GM18526 (cell line): ENCODE measurements around the gene MINK1.

ENCODE experiments used
- POLR2A ChIP-seq: IDR thresholded peaks from 3 replicates; pipeline ENCODE4 v1.6.1; 2011; ENCODE audit not compliant: insufficient read length; ENCODE audit errors: extremely low read depth

The MINK1 gene

DNA sequence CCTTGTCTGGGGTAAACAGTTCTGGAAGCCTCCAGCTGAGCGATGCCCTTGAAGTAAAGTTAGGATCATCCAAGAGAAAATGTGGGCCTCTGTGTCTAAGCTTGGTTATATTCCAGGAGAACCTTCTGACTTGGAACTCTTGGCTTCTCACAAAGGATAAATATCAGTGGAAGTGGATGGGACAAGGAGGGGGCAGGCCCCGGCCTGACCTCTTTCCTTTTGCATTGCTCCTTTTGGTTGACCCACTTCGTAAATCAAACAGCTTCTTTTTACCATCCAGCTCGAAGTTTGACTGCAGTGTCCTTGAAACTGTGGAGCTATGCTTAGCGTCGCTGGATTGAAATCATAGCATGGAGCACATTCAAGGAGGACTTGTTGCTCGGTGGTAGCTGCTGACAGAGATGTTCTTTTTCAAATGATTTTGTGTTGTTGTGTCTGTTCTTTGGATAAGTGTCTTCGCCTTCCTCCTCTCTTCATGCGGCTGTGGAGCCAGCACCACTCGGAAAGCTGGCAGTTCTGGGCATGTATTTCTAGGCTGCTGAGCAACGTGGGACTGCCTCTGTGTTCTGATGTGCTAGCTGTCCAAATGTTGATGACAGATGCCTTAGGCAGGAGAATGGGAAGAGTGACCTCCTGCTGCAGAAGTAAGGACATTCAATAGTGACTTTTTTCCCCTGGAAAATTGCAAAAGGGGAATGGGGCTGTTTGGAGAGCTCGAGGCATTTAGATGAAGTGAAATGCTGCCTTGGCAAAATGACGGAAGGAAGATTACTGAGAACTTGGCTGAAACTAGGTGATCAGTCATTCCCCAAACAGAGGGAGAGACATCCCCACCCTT lies 4.5 kb downstream of the MINK1 start:
- TF ChIP-seq POLR2A = no peak

DNA sequence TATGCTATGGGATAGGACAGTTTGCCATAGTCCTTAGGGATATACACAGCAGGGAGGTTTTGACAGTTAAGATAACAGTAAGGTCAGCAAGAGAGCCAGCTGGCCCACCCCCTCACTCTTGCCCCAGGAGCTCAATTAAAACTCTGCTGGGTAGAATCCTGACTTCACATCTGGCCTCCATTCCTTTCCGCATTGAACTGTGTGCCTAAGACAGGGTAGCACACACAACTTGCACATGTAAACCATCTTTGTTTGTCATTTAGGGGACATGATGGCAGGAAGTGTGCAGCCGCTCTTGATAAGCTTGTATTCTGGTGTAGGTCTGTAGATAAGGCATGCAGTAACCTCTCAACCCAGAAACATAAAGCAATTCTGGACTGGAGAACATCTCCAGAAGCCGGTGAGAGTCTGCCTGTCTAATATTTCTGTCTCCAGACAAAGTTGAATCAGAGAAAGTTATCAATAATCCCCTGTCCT lies 5.2 kb downstream of the MINK1 start:
- TF ChIP-seq POLR2A = no peak

DNA sequence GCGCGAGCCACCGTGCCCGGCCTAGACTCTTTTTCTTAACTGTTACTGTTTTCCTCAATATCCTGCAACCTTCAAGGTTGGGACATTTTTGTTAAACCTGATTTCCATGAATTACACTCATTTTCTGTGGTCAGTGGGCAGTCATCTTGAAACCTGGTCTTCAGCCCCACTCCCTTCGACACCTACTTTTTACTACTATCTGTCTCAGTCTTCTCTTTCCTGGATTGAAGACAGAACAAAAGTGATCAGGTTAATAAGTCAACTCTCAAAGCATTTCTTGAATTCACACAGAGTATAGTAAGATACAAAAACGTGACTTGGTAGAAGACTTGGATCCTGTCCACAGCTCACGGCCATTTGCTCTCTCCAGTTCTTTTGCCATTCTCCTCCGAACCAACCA lies 6.1 kb downstream of the MINK1 start:
- no peak for TF ChIP-seq POLR2A

DNA sequence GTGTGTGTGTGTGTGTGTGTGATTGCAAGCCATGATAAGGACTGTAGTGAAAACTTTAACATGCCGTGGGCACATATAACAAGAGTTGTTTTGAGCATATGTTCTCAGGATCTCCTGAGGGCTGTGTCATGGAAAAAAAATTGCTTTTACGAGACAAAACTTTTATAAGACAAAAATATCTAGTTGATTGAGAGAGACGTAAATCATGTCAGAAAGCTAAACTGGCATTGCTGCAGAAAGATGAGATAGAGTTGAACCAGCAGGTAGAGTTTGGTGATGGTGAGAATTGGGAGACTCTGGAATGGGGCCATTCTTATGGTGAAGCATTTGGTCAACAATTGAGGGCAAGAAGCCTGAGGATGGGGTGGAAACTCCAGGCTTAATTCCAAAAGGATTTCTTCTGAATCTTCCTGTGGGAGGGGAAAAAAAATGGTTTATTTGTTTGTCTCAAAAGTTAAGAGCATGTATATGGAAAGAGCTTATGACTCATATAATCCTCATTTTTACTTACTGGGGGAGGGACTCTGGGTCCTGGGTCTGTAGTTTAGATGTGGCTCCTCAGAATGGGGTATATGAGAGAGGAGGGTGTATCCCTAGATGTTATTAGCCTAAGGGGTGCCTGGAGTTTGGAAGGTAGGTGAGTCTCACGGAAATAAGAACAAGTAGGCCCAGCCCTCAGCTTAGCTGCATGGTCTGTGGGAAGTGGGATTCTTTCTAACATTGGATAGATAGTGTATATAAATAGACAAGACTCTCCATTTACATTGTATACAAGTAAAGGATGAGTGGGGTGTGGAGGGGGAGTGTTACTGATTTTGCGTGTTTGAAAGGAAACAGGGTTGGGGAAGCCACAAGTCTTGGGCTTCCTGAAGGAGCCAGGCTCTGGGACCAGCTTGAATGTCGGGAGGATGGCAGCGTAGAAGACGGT lies 7.1 kb downstream of the MINK1 start:
- no peak for TF ChIP-seq POLR2A

DNA sequence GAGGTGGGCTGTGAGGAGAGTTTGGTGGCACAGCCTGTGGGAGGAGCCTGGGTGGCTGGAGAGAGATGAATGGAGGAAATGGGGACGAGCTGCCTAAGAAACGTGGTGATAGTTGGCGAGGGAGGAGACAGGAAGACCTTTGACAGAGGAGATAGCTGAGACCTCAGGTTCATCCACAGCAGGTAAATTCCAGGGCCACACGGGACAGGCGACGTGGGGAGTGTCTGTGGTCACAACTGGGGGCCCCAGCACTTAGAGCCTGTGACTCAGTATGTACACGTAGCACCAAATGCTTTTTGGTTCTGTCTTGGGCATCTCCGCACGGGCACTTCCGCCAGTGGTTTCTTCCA lies 7.7 kb downstream of the MINK1 start:
- no peak for TF ChIP-seq POLR2A

DNA sequence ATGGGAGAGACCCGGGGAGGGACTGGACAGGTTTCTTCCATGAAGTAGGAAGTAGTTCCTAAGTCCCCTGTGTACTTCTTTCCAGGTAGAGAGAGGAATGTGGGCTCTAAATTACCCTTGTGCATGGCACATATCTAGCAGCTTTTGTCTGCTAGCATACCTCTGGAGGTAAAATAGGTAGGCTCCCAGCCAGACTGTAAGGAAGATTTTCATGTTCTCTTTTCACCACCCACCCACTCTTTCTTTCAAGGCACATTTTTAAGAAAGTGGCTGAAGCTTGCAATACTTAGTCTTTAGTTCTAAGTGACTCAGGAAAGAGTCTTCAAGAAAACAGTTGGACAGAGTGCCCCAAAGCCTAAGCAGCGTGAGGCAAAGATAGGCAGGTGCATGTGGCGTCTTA lies 9.2 kb downstream of the MINK1 start:
- TF ChIP-seq POLR2A = no peak

DNA sequence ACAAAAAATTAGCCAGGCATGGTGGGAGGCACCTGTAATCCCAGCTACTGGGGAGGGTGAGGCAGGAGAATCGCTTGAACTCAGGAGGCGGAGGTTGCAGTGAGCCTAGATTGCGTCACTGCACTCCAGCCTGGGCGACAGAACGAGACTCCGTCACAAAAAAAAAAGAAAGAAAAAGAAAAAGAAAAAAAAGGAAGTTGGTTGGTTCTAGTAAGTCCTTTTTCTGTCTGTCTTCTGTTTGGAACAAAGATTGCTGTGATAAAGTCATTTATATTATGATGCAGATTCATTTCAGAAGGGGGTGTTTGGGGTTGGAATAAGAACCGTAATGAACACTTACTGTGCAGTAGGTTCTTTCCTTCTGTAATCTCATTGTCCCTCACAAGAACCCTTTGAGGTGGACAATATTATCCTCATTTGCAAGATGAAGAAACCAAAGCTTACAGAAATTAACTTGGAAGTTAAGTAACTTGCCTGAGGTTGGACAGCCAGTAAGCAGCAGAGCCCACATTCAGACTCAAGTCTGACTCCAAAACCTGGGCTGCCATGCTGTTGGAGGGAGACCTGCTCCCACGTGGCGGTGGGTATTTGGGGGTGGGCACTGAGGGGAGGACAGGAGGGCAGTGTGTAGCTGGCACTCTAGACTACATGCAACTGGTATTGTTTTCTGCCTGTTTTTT lies 10.3 kb downstream of the MINK1 start:
- TF ChIP-seq POLR2A = no peak

DNA sequence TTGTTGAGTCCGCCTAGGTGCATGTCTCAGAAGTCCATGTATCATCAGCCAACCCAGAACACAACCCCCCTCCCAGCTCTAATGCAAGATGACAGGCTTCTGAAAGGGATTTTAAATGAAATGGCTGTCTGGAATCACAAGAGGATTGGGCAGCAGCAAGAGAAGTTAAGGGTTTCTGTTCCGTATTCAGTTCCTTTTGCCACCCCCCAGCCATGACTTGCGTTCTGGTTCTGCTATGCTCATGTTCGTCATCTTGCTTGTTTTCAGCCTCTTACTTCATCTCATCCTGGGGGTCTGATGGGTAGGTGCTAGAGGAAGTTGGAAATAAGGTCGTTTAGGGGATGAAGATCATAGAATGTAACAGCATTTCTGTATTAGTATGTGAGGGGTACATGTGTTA lies 12.0 kb downstream of the MINK1 start:
- TF ChIP-seq POLR2A = no peak

DNA sequence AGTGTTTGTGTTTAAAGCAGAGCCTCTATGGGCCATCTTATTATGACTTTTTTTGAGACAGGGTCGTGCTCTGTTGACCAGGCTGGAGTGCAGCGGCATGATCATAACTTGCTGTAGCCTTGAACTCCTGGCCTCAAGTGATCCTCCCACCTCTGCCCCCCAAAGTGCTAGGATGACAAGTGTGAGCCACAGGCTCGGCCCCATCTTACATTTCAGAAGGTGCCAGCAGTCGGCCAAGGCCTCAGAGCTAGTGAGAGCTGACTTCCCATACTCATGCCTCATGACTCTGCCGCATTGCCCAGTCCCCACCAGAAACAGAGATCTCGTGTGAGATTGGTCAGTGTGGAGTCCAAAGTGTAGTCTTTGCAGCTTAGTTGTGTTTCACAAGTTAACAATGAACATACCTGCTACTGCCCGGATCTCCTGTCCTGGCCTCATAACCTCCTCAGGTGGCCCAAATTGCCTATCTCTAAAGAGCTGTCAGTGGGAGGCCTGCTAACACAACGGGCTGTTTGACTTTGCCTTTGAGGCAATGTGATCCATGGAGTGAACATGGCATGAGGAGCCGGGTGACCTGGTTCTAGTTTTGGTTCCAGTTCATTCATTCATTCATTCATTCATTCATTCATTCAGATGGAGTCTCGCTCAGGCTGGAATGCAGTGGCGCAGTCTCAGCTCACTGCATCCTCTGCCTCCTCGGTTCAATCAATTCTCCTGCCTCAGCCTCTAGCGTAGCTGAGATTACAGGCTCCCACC lies 13.7 kb downstream of the MINK1 start:
- TF ChIP-seq POLR2A = no peak

DNA sequence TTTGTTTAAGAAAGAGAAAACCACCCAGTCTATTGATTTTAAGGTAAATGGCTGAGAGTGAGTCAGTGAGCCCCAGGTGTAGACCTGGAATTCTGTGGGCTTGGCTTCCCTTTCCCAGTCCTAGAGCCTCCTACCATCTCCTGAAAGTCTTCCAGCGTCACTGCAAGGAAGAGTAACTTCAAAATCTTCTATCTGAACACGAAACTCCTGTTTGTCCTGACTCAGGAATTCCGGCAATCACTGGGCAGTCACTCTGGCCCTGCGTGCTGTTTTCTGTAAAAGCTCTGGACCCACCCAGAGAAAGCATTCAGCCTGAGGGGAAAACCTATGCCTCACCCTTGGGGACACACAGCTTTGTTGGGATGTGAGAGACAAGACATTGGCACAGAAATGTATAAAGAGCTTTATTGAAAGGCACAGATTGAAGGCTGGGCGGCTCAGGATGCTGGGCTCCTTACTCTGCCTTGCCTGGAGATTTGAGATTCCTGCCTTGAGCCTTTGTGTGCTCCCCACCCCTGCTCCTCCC lies 15.9 kb downstream of the MINK1 start:
- no peak for TF ChIP-seq POLR2A

DNA sequence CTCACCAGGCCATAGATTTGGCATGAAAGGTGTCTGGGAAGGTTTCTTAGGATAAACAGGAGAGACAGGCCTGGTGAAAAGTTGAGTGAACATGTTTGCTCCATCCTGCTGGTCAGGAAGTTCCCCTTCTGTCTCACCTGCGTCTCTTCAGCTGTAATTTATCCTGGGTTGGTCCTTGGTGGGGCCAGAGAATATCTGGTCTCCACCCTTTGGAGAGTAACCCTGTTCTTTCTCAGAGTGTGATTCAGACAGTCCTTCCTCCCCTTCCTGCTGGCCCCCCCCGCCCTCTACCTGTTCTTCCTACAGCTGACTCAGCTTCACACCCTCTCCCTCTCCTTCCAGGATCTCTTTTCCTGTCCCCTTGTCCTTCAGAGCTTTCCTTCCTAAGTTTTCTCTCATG lies 17.1 kb downstream of the MINK1 start:
- TF ChIP-seq POLR2A = no peak

DNA sequence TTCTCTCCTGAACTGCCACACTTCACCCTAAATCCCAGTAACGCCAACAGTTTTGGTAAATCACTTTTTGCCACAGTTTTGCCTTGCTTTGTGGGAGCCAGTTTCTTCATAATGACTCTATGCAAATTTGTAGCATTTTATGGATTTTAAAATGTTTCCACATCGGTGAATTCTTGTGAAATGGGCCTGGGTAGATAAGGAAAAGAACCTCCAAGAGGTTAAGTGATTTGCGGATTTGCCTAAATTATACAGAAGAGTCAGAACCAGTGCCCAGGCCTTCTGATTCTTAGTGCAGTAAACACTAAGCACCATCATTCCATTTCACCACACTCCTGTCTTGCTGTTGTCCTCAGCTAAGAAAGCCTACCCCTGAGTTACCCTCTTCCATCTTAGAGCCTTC lies 17.9 kb downstream of the MINK1 start:
- TF ChIP-seq POLR2A = no peak

DNA sequence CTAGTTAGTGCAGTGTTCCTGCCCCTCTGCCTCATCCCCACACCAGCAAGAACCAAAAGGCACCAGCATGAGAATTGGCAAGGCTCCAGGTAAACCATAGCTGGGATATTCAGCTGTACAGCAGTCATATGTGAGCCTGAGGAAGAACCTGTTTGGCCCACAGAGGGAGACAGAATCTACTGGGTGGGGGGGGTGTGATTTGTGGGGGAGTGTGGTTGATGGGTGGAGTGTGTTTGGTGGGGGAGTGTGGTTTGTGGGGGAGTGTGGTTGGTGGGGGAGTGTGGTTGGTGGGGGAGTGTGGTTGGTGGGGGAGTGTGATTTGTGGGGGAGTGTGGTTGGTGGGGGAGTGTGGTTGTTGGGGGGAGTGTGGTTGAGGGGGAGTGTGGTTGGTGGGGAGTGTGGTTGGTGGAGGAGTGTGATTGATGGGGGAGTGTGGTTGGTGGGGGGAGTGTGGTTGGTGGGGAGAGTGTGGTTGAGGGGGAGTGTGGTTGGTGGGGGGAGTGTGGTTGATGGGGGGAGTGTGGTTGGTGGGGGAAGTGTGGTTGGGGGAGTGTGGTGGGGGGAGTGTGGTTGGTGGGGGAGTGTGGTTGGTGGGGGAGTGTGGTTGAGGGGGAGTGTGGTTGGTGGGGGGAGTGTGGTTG lies 19.5 kb downstream of the MINK1 start:
- TF ChIP-seq POLR2A = no peak

DNA sequence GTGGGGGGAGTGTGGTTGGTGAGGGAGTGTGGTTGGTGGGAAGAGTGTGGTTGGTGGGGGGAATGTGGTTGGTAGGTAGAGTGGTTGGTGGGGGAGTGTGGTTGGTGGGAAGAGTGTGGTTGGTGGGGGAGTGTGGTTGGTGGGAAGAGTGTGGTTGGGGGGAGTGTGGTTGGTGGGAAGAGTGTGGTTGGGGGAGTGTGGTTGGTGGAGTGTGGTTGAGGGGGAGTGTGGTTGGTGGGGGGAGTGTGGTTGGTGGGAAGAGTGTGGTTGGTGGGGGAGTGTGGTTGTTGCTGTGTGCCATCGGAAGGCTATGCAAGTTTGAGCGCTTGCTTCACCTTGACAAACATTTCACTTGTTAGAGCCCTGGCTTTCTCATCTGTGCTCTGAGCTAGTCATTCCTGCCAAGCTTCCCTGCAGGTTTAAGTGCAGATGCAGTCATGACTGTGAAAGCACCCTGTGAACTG lies 20.1 kb downstream of the MINK1 start:
- TF ChIP-seq POLR2A = no peak
